ENCODE measurements around the gene RNF212B.
"Not testable (repeated sequence)": the region's sequence is repeated elsewhere in the genome, so short reads cannot be mapped to it uniquely, and the experiment has no call there.

The RNF212B gene

GRCh38 chr14:23245282-23245681 lies 7.5 kb downstream of the RNF212B start:
- no peak for DNase-seq

GRCh38 chr14:23248601-23249000 lies 10.9 kb downstream of the RNF212B start:
- no peak for DNase-seq

- DNase-seq = no peak
Measured at GRCh38 chr14:23249824-23250223, 12.1 kb downstream of the RNF212B start.

- no peak for DNase-seq
Measured at GRCh38 chr14:23252006-23252405, 14.3 kb downstream of the RNF212B start.

GRCh38 chr14:23252420-23253333 lies 14.9 kb downstream of the RNF212B start:
- no peak for DNase-seq

GRCh38 chr14:23258256-23258655 lies 20.5 kb downstream of the RNF212B start:
- DNase-seq = no peak

GRCh38 chr14:23259426-23259825 lies 21.7 kb downstream of the RNF212B start:
- DNase-seq = no peak

- not testable (repeated sequence) for DNase-seq
Measured at GRCh38 chr14:23260849-23261248, 23.1 kb downstream of the RNF212B start.

GRCh38 chr14:23269193-23269592 lies 31.5 kb downstream of the RNF212B start:
- DNase-seq = no peak

- no peak for DNase-seq
Measured at GRCh38 chr14:23275412-23275811, 37.7 kb downstream of the RNF212B start.

GRCh38 chr14:23277189-23277588 lies 39.5 kb downstream of the RNF212B start:
- no peak for DNase-seq

- DNase-seq = not testable (repeated sequence)
Measured at GRCh38 chr14:23277928-23278327, 40.2 kb downstream of the RNF212B start.

- no peak for DNase-seq
Measured at GRCh38 chr14:23281247-23281646, 43.5 kb downstream of the RNF212B start.

GRCh38 chr14:23284654-23285529 lies 47.2 kb downstream of the RNF212B start:
- DNase-seq = no peak

GRCh38 chr14:23285530-23286019 lies 47.8 kb downstream of the RNF212B start:
- no peak for DNase-seq

GRCh38 chr14:23286020-23286901 lies 48.5 kb downstream of the RNF212B start, which contains the start of gene HOMEZ:
Gene HOMEZ (minus strand): TSS chr14:23286132. CDS start chr14:23285952, 180 bp downstream.
- peak; percentile 96 for DNase-seq

- no peak for DNase-seq
Measured at GRCh38 chr14:23286902-23287479, 49.3 kb downstream of the RNF212B start.

GRCh38 chr14:23294734-23295561 lies 57.2 kb downstream of the RNF212B start:
- DNase-seq = peak; percentile 54

- no peak for DNase-seq
Measured at GRCh38 chr14:23296012-23296777, 58.5 kb downstream of the RNF212B start.

GRCh38 chr14:23297096-23297495 lies 59.4 kb downstream of the RNF212B start:
- no peak for DNase-seq

Measured in COR-L47 (cell line).